ENCODE data around the gene TCEANC2.
"Not testable (repeated sequence)": the region's sequence is repeated elsewhere in the genome, so short reads cannot be mapped to it uniquely, and the experiment has no call there.

Gene TCEANC2

DNA sequence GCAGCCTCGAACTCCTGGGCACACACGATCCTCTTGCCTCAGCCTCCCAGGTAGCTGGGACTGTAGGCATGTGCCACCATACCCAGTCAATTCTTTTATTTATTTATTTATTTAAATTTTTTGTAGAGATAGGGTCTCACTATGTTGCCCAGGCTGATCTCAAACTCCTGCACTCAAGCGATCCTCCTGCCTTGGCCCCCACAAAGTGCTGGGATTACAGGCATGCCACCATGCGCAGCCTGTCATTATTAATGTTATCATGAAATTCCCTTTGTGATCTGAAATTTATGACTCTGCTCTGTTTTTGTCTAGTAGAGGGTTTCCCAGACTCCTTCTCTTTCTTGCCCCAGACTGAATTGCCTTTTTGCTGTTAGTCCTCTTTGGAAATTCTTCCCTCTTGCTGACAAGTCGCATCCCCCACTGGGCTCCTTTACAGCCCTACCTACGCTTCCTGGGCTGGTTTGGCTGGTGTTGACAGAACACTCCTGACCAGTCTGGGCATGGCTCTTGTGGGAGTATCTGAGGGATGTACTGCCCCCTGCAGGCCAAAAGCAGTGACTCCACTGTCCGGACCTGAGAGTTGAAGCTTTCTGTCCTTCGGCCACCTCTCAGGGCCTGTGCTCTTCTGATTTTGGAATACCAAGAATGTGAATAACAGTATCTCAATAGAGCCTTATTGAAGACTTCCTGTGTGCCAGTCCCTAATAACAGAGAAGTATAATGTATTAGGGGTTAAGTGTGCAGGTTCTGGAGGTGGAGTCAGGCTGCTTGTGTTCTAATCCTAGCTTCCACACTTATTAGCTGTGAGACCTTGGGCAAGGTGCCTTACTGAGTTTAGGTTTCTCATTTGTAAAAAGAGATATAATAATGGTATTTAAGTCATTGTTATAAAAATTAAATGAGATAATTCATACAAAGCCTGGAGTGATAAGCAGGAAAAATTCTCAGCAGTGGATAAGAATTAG is 28.2 kb downstream of the TCEANC2 start:
- peak; percentile 14 to 16 for DNase-seq (ENCODE audit: low read depth in 2 of 2, low spot score in 1 of 2)

DNA sequence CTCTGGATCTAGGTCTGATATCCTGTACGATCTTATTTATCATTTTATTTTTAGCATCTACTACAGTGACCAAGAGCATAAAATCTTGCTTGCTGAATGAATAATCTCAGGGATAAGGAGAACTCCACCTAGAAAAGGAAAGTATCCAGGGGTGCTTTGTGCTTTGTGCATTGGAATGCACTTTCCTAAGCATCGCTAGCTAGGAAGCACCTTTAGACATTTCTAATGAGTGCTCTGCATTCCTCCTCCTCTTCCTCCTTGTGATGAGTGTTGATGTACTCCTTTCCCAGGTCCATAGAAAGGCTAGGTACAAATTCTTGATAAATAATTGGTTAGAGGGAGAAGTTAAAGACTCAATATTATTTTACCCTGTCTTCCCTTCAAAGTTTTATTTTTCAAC is 31.4 kb downstream of the TCEANC2 start:
- DNase-seq (ENCODE audit: low read depth in 2 of 2, low spot score in 1 of 2): no peak

DNA sequence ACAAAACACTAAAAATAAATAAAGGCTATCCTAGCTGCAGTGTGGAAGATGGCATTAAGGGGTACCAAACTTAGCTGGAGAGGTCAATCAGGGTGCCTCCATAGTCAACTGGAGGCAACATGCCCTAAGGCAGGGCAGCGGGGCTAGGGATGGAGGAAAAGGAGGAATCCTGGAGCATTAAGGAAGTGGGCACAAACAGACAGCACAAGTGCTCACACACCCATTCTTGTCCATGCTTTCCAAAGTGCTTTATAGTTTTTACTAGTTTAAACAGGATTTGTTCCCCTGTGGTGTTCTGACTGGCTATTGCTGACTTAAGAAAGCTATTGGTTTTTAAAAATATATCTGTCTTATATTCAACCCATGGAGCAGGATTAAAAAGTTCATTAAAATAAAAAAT is 33.3 kb downstream of the TCEANC2 start:
- no peak for DNase-seq (ENCODE audit: low read depth in 2 of 2, low spot score in 1 of 2)

DNA sequence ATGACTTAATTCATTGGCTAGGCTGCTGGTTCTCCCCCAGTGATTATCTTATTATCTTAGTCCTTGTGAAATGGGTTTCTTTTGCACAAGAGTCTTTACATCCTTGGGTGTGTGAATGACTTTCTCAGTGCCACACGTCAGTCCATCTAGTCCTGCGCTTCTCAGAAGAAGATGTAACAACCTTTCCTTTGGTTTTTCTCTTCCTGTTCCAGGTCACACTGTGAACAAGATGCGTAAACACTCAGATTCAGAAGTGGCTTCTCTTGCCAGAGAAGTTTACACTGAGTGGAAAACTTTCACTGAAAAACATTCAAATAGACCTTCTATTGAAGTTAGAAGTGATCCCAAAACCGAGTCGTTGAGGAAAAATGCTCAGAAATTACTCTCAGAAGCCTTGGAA is 35.0 kb downstream of the TCEANC2 start:
- DNase-seq (ENCODE audit: low read depth in 2 of 2, low spot score in 1 of 2): no peak

DNA sequence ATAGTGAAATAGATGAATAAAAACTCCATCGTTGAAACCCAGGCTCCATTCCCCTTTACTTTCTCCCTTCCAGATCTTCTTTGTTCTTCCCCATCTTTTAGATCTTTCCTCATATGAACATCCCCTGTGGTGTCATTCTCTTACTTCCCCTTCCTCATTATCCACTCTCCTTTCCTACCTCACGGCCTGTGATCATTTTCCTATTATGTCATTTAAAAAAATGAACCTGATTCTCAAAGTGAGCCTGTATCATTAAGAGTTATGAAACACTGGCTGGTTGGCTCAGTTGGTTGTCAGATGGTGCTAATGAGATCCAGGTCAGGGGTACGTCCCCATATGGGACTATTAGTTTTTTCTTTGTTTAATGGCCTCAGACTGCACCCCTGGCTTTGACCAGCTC is 38.3 kb downstream of the TCEANC2 start:
- no peak for DNase-seq (ENCODE audit: low read depth in 2 of 2, low spot score in 1 of 2)

DNA sequence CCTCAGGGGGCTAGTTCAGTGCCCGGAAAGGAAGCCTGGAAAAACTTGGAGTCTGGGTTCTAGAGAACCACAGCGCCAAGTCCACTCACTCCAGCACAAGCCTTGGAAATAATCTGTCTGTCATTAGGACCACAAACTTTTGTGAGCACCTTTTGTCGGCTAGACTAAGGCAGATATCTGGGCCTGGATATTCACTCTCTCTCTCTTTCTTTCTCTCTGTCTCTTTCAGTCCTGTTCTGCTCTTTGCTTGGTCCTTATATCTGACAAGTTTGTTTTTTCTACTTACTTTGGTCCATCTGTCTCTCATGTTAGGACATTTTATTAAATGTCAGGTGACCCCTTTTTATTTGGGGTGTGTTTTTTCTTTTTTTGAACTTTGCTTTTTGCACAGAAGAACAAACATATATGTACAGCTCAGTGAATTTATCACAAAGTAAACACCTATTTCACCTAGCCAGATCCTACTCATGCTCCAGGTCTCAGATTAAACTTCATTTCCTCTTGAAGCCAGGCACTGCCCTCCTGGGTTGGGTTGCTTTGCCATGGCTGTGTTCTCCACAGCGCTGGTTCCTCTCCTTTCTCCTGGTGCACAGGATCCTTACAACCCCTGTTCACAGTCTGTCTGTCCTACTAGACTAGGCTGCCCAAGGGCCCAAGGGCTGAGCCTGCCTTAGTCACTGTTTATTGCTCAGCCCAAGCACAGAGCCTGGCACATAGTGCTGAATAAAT is 40.8 kb downstream of the TCEANC2 start:
- DNase-seq (ENCODE audit: low read depth in 2 of 2, low spot score in 1 of 2): no peak

DNA sequence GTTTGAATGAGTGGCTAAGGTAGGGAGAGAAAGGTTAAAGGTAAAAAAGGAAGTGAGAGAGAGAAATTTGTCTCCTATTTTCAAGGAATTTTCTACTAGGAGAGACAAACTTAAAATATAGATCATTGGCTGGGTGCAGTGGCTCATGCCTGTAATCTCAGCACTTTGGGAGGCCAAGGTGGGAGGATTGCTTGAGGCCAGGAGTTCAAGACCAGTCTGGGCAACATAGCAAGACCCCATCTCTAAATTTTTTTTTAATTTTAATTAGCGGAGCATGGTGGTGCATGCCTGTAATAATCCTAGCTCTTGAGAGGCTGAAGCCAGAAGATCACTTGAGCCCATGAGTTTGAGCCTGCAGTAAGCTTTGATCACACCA is 41.3 kb downstream of the TCEANC2 start:
- not testable (repeated sequence) for DNase-seq (ENCODE audit: low read depth in 2 of 2, low spot score in 1 of 2)

DNA sequence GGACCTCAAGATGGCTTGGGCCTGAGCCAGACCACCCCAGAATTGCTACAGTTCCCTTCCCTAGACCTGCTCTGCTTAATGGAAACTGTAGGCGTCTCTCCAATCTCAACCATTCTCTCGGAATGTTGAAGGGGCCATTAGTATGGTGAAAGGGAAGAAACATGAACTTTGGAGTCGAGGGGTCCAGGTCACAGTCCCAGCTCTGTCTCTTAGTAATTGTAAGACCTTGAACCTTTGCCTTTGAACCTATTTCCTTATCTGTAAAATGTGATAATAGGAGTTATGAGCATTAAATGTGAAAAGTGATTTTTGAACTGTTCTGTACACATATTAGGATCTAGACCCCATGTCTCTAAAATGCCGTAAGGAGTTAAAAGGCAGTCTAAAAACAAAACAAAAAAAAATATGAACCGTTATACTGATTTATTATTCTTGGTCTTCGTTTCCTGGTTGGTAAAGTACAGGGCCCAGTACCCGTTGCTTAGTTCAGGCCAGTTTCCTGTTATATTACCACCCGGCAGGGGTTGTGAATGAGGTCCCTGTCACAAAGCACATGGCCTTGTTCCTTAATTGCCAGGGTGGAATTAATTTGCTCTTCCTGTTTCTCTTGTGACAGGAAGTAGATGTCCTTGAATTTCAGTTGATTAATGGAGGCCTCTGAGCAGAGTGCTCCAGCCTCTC is 42.3 kb downstream of the TCEANC2 start:
- DNase-seq (ENCODE audit: low read depth in 2 of 2, low spot score in 1 of 2): no peak

DNA sequence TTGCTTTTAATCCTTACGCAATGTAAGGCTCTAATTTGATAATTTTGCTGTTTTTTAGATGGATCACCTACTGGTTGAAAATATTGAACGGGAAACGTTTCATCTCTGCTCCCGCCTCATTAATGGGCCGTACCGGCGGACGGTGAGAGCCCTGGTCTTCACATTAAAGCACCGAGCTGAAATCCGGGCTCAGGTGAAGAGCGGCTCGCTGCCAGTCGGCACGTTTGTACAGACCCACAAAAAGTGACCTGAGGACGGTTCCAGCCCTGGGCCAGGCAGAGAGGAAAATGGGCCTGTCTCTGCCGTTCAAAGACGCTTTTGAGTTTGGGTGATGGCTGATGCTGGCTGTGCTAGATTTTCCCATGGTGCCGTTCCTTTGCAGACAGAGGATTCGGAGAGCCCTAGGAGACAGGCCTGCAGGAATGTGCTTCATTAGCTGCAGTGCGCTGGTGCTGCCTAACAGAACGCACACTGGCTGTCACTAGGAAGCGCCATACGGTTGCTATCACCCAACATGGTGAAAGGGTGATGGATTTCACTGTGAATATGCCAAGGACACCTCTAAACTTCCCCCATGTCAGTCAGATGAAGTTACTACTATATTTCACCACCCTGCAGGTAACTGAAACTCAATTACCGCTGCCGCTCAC is 42.9 kb downstream of the TCEANC2 start:
- DNase-seq (ENCODE audit: low read depth in 2 of 2, low spot score in 1 of 2): no peak

DNA sequence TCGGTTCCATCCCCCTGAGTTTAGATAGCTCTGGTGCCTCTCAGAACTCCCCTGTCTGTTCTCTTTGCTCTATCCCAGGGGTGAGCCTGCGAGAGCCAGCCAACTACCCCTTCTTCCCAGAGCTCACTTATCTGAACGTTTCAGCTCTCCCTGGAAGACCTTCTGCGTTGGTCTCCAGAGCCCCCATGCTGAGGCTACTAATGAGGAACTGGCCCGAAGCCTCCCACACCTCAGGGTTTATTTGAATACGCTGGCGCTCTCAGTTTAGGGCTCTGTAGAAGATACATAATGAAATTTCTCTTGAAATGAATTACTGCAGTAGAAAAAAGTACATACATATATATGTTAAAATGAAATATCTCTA is 43.5 kb downstream of the TCEANC2 start:
- no peak for DNase-seq (ENCODE audit: low read depth in 2 of 2, low spot score in 1 of 2)

DNA sequence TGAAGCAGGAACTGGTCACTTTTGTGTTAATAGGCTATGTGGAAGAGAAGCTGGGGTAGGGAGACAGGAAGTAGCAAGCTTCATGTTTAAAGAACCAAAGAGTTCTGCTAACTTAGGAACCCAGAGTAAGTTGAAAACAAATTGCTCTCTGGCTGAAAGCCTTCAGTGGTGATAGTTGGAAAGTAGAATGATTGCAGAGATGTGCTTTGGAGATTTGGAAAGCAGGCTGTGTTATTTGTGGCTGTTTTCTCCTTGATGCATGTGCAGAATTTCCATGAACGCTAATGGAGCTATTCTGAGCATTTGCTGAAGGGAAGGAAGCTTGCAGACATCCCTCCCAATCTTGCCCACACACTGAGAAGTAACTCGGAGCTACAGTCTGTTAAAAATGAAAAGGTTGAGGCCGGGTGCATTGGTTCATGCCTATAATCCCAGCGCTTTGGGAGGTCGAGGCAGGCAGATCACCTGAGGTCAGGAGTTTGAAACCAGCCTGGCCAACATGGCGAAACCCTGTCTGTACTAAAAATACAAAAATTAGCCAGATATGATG is 45.7 kb downstream of the TCEANC2 start:
- no peak for DNase-seq (ENCODE audit: low read depth in 2 of 2, low spot score in 1 of 2)

DNA sequence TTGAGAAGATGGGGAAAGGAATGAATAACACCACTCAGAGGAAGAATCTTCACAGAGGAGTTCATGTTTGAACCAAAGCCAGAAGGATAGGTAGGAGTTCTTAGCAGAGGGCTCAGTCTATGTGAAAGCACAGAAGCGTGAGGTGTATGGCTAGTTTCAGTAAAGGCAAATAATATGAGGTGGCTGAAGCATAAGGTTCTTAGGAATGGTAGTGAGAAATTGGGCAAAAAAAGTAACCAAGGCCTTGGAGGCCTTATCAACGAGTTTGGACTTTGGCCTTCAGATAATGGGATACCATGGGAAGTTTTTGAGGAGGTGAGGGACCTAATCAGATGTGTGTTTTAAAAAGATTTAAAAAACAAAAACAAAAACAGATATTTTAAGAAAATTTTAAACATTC is 47.1 kb downstream of the TCEANC2 start:
- no peak for DNase-seq (ENCODE audit: low read depth in 2 of 2, low spot score in 1 of 2)

DNA sequence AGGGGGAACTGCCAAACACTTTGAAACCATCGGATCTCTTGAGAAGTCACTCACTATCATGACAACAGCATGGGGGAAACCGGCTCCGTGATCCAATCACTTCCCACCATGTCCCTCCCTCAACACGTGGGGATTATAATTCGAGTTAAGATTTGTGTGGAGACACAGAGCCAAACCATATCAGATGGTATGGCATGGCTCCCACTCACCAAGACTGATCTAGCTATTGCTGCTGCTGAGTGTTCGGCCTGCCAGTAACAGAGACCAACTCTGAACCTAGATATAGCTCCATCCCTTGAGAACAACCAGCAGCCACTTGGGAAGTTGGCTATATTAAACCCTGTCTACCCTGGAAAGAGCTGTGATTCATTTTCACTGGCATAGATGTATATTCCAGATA is 50.0 kb downstream of the TCEANC2 start:
- DNase-seq (ENCODE audit: low read depth in 2 of 2, low spot score in 1 of 2): no peak

DNA sequence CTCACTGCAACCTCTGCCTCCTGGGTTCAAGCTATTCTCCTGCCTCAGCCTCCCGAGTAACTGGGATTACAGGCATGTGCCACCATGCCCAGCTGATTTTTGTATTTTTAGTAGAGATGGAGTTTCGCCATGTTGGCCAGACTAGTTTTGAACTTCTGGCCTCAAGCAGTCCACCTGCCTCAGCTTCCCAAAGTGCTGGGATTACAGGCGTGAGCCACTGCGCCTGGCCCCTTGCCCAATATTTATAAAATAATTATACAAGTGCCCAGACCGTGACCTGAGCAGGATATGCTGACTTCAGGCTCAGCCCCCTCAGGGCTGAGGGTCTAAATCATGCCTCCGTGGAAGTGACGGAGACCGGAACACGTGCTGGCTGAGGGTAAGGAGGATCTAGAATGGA is 51.2 kb downstream of the TCEANC2 start:
- DNase-seq (ENCODE audit: low read depth in 2 of 2, low spot score in 1 of 2): not testable (repeated sequence)

DNA sequence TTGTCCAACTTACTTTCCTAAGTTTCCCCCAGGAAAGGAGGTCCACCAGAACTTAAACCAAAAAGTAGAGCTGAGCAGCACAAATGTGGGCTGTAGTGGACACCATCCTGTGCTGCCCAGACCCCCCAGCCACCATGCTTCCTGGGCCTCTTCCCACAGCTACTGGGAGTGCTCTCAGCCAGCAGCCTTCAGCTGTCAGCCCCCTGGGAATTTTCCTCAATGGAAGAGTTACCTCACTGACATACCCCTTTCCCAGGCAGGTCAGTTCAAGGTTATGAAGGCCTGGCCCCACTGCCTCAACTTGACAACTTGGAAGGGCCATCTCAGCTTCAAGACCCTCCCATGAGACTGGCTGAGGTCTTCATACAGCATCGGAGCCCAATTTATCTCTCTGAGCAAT is 51.7 kb downstream of the TCEANC2 start:
- no peak for DNase-seq (ENCODE audit: low read depth in 2 of 2, low spot score in 1 of 2)

DNA sequence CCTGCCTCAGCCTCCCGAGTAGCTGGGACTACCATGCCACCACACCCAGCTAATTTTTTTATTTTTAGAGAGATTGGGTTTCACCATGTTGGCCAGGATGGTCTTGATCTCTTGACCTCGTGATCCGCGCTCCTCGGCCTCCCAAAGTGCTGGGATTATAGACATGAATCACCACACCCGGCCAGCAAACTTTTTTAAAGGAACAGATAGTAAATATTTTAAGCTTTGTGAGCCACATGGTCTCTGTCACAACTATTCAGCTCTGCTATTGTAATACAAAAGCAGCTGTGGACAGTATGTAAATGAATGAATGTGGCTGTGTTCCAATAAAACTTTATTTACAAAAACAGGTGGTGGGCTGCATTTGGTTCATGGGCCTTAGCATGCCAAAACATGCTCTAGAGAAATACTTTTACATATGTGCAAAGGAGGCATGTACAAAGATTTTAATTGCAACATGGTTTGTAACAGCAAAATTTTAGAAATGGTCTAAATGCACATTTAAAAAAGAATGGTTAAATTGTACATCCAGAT is 52.4 kb downstream of the TCEANC2 start:
- DNase-seq (ENCODE audit: low read depth in 2 of 2, low spot score in 1 of 2): no peak

DNA sequence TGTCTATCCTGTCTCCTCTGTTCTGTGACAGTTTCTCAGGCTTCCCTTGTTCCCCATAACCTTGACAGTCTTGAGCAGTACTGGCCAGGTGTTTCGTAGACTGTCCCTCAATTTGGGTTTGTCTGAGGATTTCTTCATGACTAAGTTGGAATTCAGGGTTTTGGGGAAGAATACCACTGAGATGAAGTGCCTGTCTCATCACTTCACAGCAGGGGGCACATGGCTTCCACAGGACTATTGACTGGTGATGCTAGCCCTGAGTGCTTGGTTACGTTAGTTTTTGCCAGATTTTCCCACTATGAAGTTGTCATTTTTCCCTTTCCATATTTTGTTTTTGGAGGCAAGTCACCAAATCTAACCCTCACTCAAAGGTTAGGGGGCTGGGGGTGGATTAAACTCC is 53.7 kb downstream of the TCEANC2 start:
- no peak for DNase-seq (ENCODE audit: low read depth in 2 of 2, low spot score in 1 of 2)

DNA sequence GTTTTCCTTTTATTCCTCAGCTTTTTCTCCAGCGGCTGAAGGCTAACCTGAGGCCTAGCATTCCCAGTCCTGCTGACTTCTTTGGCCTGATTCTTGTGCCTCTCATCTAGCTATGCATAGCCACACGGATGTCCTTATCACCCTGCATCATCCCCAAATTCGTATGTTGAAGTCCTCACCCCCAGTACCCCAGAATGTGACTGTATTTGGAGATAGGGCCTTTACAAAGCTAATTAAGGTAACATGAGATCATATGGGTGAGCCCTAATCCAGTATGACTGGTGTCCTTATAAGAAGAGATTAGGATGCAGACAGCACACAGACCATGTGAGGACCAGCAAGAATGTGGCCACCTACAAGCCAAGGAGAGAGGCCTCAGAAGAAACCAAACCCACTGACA is 54.7 kb downstream of the TCEANC2 start:
- DNase-seq (ENCODE audit: low read depth in 2 of 2, low spot score in 1 of 2): no peak

DNA sequence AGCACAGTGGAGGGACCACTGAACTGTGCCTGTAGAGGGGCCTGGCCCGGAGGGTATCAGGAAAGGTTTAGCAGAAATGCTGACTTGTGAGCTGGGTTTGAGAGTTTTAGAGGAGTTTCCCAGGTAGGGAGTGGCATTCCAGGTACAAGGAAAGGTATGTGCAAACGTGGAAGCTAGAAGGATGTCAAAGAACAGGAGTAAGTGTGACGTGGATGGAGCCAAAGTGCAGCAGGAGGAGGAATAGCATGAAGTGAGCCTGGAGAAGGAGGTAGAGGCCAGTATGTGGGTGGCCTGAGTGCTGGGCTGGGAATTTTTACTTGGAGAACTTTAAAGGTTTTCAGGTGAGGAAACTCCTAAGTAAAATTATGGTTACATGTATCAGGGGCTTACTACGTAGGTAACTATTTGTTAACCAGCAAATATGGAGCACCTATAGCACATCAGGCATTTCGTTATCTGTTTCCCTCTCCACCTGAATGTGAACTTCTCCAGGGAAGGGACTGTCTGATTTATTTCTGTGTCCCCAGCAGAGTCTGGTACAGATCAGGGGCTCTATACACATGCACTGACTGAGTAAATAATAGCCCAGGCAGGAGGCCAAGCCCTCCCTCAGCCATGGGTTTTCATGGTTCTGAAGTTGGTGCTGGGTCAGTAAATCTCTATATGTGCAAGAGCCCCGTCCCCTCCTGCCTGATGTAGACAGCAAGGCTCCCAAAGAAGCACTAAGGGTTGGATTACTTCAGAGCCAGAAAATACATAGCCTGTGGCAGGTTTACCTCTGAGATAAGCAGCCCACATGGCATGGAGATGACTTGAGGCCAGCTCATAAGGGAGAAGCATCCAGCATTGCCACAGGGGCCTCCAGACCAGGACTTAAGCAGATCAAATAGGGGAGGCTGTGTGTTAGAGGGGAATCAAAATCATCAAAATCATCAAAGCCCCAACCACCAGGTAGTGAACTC is 56.0 kb downstream of the TCEANC2 start:
- DNase-seq (ENCODE audit: low read depth in 2 of 2, low spot score in 1 of 2): no peak

DNA sequence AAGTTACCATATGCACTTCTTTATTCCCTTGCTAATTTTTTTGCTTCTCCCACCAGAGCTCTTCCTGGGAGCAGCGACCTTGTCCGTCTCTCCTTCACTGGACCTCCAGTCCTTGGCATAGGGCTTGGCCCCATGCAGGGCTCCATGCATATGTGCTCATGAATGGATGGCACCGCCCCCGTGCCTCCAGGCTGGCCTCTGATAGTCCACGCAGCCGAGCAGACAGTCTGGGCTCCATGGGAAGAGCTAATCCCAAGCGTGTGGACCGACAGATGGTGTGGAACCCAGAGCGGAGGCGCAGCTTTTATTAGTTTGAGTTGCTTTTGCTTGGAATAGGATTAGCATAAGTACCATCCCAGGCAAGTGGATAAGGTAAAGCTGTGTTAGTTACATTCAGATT is 57.6 kb downstream of the TCEANC2 start:
- no peak for DNase-seq (ENCODE audit: low read depth in 2 of 2, low spot score in 1 of 2)
